HG03571 (cell line): ENCODE measurements around the gene TLE5.
"Not testable (repeated sequence)": the region's sequence is repeated elsewhere in the genome, so short reads cannot be mapped to it uniquely, and the experiment has no call there.

Experiments
- ATAC-seq: cut with Tn5 transposase; IDR thresholded peaks from one replicate; pipeline ENCODE4 v1.9.1; 2021; ENCODE audit not compliant: unreplicated experiment

TLE5 gene

DNA sequence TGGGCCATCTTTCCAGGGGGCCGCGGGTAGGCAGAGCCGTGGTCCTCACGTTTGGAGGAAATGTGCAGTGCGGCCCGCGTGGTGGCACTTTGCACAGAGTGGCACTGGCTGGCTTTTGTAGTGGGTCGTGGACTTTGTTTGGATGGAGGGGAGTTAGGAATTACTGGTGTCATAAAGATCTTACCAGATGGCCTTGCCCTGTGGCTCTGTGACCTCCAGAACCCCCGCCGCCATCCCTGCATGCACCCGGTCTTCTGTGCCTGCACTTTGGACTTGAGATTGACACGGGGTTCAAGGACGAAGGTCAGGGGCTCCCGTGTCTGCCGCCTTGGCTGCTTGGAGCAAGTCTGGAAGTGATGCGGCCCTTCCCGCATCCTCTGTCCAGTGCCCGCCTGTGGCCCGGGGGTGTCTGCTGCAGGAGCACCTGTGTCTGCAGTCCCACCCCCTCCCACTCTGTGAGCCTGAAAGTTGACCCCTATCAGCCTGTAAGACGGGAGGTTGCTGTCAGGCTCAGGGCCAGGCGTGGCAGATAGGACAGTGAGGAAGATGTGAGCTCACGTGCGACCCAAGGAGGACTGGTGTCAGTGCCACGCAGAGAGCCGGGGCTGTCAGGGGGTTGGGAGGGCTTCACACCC lies 34.1 kb upstream of the TLE5 start:
- ATAC-seq = no peak

DNA sequence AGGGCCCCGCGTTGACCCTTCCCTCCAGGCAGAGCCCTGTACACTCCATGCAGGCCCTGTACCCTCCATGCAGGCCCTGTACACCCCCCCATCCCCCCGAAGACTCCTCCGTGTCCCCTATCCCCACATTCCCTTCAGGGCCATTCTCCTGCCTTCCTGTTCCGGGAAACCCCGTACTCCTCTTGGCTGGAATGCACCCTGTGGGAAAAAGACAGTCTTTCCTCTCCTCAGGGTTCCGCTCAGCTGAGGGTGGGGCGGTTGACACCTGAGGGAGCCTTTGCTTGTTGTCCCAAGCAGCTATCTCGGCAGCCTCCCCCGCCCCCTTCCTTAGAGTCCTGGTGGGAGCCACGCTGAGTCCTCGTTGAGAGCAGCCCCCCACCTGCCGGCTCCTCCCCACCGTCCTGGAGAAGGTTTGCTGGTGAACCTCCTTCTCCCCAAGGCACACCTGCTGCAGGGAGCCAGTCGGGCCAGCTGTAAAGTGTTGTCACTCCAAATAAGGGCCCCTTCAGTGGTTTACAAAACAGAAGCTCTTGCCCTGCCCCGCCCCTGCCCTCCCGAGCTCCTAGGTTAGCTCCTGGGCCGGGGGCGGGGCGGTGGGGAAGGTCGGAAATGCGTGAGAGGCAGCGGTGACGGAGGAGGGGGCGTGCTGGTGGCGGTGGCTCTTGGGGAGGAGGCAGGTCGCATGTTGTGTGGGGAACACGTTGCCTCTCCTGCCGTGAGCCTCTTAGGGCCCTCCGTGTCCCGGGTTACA lies 33.3 kb upstream of the TLE5 start:
- no peak for ATAC-seq

DNA sequence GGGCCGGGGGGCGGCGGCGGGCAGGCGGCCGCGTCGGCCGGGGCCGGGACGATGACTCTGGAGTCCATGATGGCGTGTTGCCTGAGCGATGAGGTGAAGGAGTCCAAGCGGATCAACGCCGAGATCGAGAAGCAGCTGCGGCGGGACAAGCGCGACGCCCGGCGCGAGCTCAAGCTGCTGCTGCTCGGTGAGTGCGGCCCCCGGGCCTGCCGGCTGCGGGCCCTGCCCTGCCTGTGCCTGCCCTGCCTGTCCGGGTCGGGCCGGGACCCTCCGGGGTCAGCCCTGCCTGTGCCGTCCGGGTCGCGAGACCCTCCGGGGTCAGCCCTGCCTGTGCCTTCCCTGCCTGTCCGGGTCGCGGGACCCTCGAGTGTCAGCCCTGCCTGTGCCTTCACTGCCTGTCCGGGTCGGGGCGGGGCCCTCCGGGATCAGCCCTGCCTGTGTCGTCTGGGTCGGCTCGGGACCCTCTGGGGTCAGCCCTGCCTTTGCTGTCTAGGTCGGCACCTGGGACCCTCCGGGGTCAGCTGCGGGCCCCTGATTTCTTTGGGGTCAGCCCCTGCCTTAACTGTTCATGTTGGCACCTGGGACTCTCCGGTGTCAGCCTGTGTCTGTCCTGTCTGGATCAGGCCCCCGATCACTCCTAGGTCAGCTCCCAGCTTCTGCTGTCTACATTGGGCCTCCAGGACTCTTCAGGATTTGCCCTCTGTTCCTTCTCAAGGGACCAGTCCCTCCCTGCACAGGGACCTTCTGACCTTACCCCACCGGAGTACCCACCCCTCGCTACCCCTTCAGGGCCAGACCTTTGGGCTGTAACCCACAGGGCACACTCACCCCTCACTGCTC lies 32.5 kb upstream of the TLE5 start:
- no peak for ATAC-seq

DNA sequence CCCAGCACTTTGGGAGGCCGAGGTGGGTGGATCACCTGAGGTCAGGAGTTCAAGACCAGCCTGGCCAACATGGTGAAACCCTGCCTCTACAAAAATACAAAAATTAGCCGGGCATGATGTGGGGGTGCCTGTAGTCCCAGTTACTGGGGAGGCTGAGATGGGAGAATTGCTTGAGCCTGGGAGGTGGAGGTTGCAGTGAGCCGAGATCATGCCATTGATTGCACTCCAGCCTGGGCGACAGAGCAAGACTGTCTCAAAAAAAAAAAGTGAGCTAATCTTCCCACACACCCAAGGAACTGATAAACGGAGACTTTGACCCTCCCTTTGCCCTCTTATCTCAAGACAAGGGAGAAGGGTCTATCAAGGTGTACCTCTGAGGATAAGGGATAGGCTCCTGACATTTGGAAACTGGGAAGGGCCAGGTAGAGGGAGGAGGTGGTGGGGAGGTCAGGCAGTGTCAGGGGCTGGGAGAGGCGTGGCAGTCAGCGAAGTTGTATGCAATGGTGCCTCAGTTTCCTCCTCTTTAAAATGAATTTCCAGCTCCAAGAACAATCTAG lies 27.1 kb upstream of the TLE5 start:
- ATAC-seq = not testable (repeated sequence)

DNA sequence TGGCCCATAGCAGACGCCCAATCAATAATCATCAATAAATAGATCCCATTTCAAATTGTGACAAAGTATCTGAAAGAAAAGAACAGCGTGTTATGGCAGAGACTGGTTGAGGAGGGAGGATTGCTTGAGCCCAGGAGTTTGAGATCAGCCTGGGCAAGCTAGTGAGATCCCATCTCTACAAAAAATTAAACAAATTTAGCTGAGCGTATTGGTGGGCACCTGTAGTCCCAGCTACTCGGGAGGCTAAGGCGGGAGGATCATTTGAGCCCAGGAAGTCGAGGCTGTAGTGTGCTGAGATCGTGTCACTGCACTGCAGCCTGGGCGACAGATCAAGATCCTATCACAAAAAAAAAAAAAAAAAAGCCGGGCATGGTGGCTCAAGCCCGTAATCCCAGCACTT lies 25.5 kb upstream of the TLE5 start:
- ATAC-seq = no peak

DNA sequence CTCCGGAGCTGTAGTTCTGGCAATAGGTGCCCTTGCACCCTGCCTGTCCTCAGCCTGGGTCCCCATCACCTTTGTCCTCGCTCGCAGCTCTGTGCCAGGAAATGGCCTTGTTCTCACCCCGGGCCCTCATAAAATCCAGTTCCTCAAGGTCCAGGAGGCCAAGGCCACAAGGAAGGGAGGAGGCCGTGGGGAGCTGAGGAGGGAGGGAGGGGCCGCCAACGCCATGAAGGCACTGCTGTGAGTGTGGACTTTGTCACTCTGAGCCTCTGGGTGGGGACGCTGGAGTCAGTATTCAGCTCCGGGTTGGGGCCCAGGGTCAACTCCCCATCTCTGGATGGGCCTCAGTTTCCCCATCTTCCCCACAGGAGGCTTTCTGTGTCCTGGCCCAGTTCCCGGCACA lies 22.6 kb upstream of the TLE5 start:
- ATAC-seq = no peak

DNA sequence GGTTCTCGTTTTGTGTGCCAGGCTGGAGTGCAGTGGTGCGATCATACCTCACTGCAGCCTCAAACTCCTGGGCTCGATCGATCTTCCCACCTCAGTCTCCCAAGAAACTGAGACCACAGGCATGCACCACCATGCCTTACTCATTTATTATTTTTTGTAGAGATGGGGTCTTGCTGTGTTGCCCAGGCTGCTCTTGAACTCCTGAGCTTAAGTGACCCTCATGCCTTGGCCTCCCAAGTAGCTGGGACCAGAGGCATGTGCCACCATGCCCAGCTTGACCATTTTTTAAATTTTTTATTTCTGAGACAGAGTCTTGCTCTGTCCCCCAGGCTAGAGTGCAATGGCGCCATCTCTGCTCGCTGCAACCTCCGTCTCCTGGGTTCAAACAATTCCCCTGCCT lies 21.7 kb upstream of the TLE5 start:
- no peak for ATAC-seq

DNA sequence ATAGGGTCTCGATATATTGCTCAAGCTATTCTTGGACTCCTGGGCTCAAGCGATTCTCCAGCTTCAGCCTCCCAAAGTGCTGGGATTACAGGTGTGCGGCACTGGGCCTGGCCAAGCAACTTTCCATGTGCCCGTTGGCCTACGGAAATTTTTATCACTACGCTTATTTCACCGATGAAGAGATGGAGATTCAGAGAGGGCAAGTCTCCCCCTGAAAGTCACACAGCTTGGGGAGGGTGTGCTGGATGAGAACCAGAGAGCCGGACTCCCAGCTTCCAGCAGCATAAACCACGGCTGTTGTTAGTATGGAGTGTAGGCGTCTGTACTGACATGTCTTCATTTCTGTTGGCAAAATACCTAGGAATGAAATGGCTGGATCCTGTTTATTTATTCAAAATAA lies 20.0 kb upstream of the TLE5 start:
- ATAC-seq = no peak

DNA sequence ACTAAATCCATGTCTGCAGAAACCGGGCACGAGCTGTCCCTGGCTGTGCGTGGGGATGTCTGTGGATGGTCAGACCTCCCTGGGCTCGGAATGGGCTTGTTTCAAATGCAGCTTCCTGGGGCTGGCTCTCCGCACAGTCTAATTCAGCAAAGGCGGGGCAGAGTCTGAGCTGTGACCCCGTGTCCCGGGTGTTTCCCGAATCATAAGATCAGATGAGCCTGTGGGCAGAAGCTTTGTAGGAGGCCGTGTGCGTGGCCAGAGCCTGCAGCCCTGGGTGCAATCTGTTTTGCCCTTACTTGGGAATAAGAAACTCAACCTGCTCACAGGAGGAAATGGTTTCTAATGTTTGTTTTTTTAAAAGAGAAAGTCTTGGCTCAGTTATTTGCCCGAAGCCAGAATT lies 18.0 kb upstream of the TLE5 start:
- ATAC-seq = no peak

DNA sequence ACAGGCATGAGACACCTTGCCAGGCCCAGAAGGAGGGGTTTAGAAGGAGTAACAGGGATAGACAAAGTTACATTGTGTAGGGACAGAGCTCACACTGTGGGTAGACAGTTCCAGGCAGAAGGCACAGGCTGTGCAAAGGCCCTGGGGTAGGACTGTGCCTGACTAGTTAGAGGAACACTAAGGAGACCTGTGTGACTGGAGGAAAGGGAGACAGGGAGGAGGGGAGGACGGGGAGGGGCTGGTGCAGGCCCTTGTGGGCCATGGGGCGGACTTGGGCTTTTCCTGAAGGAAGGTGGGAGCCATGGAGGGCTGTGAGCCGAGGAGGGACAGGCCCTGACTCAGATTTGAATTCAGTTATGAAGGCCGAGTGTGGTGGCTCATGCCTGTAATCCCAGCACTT lies 17.3 kb upstream of the TLE5 start:
- no peak for ATAC-seq

DNA sequence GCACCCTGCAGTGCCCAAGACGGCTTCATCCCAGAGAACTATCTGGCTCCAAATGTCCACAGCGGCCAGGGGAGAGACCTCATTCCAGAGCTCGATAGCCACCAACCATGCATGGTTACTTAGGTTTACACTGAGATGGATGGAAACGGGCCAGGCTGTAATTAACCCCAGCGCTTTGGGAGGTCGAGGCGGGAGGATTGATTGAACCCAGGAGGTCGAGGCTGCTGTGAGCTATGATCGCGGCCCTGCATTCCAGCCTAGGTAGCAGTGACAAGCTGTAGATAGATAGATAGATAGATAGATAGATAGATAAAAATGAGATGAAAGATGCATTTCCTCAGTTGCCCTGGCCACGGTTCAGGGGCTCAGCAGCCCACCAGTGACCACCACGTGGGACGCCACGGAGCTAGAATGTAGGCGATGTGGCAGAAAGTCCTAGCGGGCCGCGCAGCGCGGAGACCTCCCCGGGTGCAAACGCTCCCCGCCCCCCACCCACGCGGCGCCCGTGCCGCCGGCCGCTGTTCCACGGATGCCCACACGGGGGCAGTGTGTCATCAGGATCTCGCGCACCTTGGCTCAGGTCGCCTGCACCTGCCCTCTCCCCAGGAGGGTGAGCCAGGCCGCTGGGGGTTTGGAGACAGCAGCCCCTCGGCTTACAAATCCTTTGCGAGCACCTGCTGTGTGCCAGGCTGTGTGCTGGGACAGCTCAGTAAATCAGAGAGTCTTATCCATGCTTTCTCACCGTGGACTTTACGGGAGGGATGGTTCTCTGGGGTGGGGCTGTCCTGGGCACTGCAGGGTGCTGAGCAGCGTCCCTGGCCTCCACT lies 13.5 kb upstream of the TLE5 start:
- ATAC-seq = no peak

DNA sequence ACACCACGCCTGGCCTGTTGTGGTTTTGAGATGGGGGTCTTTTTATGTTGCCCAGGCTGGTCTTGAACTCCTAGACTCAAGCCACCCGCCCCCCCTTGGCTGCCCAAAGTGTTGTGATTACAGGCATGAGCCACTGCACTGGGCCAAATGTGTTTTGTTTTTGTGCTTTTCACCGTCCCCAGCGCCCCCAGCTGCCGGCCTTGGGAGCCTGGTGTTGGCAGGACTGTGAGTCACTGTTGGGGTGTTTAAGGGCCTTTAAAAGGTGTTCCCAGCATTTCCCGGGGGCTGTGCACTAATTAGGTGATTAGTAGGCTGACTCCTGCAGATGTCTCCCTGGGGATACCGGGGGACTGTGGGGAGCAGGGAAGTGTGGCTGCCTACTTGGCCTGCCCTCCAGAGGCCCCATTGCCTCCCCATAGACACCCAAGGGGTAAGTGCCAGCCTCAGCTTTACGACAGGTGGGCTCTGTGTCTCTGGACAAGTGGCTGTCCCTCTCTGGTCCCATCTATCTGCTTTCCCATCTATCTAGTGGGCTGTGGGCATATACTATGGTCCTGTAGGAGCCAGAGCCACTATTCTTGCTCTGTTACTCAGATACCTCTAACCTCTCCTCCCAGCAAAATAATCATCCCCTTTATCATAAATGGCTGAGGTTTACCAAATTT lies 11.8 kb upstream of the TLE5 start:
- ATAC-seq = no peak

DNA sequence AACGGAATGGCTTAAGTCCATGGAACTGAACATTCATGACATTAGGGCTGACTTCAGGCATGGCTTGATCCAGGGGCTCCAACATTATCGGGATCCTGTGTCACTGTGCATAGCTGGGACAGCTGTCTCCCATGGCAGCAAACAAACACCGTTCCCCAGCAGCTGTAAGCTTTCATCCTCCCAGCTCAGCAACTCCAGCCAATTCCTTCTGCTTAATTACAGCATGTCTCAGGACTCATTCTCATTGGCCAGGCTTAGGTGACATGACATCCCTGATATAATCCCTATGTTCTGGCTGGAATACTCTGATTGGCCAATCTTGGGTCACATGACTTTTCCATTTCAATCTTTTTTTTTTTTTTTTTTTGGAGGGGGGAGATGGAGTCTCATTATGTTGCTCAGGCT lies 10.9 kb upstream of the TLE5 start:
- no peak for ATAC-seq

DNA sequence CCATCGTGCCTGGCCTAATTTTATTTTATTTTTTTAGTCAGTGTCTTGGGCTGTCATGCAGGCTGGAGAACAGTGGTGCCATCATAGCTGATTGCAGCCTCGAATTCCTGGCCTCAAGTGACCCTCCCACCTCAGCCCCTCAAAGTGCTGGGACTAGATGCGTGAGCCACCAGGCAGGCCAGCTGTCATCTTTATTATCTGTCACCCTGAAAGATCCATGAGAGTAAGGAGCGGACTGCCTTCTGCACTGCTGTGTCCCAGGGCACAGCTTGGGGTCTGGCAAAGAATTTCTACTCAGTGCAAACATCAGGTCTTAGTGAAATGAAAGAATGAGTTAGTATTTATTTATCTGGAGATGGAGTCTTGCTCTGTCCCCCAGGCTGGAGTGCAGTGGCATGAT lies 9.5 kb upstream of the TLE5 start:
- no peak for ATAC-seq

DNA sequence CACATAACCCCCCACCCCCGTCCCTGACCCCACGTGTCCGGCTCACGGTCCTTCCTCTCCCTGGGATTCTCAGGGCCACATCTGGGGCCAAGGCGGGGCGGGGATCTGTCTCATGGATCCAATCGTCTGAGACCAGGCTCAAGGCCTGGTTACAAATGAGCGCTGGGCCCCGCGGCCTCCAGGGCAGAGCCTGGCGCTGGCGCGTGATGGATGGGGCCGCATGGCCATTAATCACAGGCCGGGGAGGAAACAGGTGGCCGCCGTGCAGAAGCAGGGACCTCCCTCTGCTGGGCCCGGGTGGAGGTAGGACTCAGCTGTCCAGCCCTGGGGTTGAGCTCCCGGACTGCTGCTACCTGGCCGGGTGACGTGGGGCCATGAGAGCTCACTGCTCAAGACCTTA lies 5.8 kb upstream of the TLE5 start:
- no peak for ATAC-seq

DNA sequence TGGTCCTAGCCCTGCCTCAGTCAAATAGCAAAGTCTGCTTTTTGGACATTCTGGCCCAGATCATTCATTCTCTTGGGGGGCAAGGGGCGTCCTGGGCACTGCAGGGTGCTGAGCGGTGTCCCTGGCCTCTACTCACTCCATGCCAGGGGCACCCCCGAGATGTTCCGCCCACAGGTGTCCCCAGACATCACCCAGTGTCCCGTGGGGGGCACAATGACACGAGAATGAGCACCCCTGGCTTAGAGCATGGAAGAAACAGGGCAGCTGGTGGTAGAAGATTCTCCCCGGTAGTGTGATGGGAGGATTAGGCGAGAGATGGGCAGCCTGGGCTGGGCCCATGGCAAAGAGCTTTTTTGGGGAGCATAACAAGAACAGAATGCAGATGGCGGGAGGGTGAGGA lies 5.3 kb upstream of the TLE5 start:
- no peak for ATAC-seq

DNA sequence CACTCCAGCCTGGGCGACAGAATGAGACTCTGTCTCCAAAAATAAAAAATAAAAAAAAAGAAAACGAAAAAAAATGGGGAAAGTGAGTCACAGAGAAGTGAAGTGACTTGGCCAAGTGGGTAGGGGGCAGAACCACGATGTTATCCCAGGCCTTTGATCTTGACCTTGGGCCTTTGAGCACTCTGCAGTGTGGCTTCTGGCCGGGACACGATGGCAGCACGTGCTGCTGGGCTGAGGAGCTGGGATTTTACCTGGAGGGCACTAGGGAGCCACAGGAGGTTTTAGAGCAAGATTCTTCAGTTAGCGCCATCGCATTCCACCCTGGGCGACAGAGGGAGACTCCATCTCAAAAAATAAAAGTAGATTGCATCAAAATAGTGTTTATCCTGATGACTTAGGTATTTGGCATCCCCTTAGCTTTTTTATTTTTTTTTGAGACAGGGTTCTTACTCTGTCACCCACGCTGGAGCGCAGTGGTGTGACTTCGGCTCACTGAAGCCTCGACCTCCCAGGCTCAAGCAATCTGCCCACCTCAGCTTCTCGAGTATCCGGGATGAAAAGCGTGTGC lies 4.3 kb upstream of the TLE5 start:
- ATAC-seq = no peak

DNA sequence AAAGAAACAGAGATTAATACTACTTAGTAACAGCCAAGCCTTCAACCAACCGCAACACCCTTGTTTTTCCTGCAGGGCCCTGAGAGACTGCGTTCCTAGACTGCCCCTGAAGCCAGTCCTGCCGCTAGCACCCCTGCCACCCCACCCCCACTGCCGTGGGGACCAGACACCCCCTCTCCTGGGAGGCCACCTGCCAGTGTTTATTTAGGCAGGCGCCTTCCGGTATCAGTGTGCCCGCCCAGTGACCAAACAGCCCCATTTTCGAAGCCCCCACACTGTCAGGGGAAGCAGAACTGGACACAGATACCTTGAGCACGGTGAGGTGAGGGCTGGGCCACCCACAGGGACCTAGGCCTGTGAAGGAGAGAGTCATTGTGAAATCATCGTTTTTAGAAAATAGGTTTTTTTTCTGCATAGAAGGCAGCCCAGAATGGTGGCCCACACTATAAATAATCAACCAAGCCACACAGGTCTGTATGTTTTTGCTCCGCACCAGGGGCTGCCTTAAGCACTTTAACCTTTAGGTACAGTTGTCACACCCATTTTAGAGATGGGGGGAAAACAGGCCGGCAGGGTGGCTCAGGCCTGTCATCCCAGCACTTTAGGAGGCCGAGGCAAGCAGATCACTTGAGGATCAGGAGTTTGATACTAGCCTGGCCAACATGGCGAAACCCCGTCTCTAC lies 3.5 kb upstream of the TLE5 start:
- peak; percentile 52 for ATAC-seq

DNA sequence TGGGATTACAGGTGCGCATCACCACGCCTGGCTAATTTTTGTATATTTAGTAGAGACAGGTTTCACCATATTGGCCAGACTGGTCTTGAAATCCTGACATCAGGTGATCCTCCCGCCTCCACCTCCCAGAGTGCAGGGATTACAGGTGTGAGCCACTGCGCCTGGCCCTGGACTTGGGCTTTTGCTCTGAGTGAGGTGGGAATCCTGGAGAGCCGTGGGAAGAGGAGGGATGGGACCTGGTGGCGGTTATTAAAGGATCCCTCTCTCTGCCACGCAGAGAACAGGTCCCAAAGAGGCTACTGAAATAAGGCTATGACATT lies 1.7 kb upstream of the TLE5 start:
- ATAC-seq = no peak
